Peyer's patch (tissue), 4 donors: ENCODE data around the gene TULP4.

ENCODE experiments used
- CTCF ChIP-seq, 6 experiments: fragments of 450-650 bp in 4 of 6; fragments of 200-600 bp in 2 of 6; sonication (generic) in 1 of 6; IDR thresholded peaks; one replicate each; pipeline ENCODE4 v1.5.1; 2017 to 2019; ENCODE audit warnings: antibody characterized with exemption in 6 of 6, mild to moderate bottlenecking in 3 of 6, moderate library complexity in 1 of 6
- POLR2A ChIP-seq, 2 donors: fragments of 450-650 bp; IDR thresholded peaks; one replicate each; pipeline ENCODE4 v1.5.1; 2017; ENCODE audit warnings: antibody characterized with exemption in 2 of 2, mild to moderate bottlenecking in 2 of 2, moderate library complexity in 2 of 2

- TF ChIP-seq CTCF (IDR thresholded peaks at IDR 0.05) (no peak), POLR2A (IDR thresholded peaks at IDR 0.05) (no peak)
Measured at GRCh38 chr6:158467923-158468322, 155.7 kb downstream of the TULP4 start.
